ENCODE data around the gene HLF.

DNA sequence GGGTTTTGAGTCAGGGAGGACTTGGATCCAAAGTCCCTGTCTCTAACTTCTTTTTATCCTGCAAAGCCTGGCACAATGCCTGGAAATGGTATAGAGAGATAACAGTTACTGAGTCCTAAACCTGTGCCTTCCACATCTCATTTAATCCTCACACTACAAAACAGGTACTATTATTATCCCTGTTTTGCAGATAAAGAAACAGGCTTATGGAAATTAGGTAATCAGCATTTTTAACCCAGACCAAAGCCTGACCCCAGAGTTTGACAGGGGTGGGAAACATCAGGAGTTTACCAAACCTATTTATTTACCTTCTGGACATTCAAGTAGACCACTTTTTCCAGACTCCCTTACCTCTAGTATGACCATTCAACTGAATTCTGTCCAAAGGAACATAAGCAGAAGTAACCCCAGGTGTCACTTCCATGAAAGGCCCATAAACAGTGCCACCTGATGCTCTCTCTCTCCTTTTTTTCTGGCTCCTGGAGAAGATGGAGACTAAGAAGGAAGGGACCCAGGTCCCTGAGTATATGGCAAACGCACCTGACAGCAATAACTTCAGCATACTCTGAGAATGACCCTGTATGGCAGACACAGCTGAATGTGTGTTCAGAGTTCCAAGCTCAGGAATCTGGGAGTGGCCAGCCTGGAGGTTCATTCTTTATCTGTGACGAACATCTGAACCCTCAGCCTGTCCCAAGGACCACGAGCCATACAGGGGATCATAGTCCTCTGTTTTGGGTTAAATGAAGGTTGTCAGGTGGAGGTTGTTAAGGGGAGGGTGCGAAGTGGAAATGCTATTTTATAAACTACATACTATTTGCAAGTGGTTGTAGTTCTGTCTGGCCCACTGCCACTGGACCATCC, 62.7 kb downstream of the HLF start:
- TF ChIP-seq, protein P1, sequence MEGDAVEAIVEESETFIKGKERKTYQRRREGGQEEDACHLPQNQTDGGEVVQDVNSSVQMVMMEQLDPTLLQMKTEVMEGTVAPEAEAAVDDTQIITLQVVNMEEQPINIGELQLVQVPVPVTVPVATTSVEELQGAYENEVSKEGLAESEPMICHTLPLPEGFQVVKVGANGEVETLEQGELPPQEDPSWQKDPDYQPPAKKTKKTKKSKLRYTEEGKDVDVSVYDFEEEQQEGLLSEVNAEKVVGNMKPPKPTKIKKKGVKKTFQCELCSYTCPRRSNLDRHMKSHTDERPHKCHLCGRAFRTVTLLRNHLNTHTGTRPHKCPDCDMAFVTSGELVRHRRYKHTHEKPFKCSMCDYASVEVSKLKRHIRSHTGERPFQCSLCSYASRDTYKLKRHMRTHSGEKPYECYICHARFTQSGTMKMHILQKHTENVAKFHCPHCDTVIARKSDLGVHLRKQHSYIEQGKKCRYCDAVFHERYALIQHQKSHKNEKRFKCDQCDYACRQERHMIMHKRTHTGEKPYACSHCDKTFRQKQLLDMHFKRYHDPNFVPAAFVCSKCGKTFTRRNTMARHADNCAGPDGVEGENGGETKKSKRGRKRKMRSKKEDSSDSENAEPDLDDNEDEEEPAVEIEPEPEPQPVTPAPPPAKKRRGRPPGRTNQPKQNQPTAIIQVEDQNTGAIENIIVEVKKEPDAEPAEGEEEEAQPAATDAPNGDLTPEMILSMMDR (IDR thresholded peaks at IDR 0.05), result no peak
- no peak for TF ChIP-seq EP300 (IDR thresholded peaks at IDR 0.05)

Data from ovary (tissue), 3 donors.